Liver (tissue), 9 donors: ENCODE measurements around the gene ETS1. TPM values are rescaled to one million over a fixed set of nuclear protein-coding genes. Genes with fewer than 3 reads are reported as not detected.
A peak's percentile ranks its signal among the peaks of the same experiment; 100 is the strongest.

Experiments
- DNase-seq: peaks from one replicate; pipeline ENCODE4 v3.0.0-alpha.2; 2017; ENCODE audit warnings: low spot score
- H3K27ac ChIP-seq, 2 donors: one replicate each; pipeline ENCODE4 v1.7.0; 2013; ENCODE audit warnings: inconsistent platforms in 2 of 2, low read length in 2 of 2, control low read depth in 1 of 2, low read depth in 1 of 2, mild to moderate bottlenecking in 1 of 2
- H3K27me3 ChIP-seq, 4 donors: one replicate each; pipeline versions ENCODE4 v1.6.1 to v1.7.0; 2013; ENCODE audit warnings: low read length in 3 of 4, inconsistent platforms in 1 of 4, mild to moderate bottlenecking in 1 of 4, moderate library complexity in 1 of 4; ENCODE audit not compliant: control insufficient read depth in 4 of 4, insufficient read depth in 4 of 4
- H3K36me3 ChIP-seq, 4 donors: one replicate each; pipeline versions ENCODE4 v1.6.1 to v1.7.0; 2013; ENCODE audit warnings: low read length in 3 of 4, mild to moderate bottlenecking in 3 of 4, low read depth in 1 of 4, moderate library complexity in 1 of 4; ENCODE audit not compliant: control insufficient read depth in 4 of 4, insufficient read depth in 3 of 4
- H3K4me1 ChIP-seq, 4 donors: one replicate each; pipeline versions ENCODE4 v1.6.1 to v1.7.0; 2013; ENCODE audit warnings: low read length in 3 of 4, mild to moderate bottlenecking in 3 of 4, moderate library complexity in 1 of 4; ENCODE audit not compliant: control insufficient read depth in 4 of 4, insufficient read depth in 4 of 4
- H3K4me3 ChIP-seq, 3 donors: one replicate each; pipeline versions ENCODE4 v1.6.1 to v1.7.0; 2013; ENCODE audit warnings: low read length in 3 of 3, control low read depth in 1 of 3, low read depth in 1 of 3, mild to moderate bottlenecking in 1 of 3
- H3K9ac ChIP-seq, 2 donors: one replicate each; pipeline ENCODE4 v1.7.0; 2013; ENCODE audit warnings: low read length in 2 of 2, mild to moderate bottlenecking in 2 of 2, moderate library complexity in 2 of 2, control low read depth in 1 of 2, low read depth in 1 of 2
- H3K9me3 ChIP-seq, 4 donors: one replicate each; pipeline versions ENCODE4 v1.6.1 to v1.7.0; 2013; ENCODE audit warnings: low read length in 3 of 4; ENCODE audit not compliant: control insufficient read depth in 4 of 4
- CTCF ChIP-seq: fragments of 150-350 bp; IDR thresholded peaks from 2 replicates; pipeline ENCODE4 v1.5.1; 2017; ENCODE audit warnings: improper control_type of control experiment, low read depth, low read length; ENCODE audit not compliant: missing input control
- FOXA1 ChIP-seq: IDR thresholded peaks from 2 replicates; pipeline ENCODE4 v1.6.1; 2016; ENCODE audit warnings: antibody characterized with exemption
- FOXA2 ChIP-seq: IDR thresholded peaks from 2 replicates; pipeline ENCODE4 v1.6.1; 2016; ENCODE audit warnings: antibody characterized with exemption
- HNF4G ChIP-seq: IDR thresholded peaks from 2 replicates; pipeline ENCODE4 v1.6.1; 2016; ENCODE audit warnings: antibody characterized with exemption
- NR2F2 ChIP-seq: IDR thresholded peaks from 2 replicates; pipeline ENCODE4 v1.6.1; 2016; ENCODE audit warnings: antibody characterized with exemption
- RAD21 ChIP-seq, 2 donors: IDR thresholded peaks; 2 replicates each; pipeline ENCODE4 v1.6.1; 2016; ENCODE audit warnings: antibody characterized with exemption in 2 of 2, mild to moderate bottlenecking in 2 of 2
- REST ChIP-seq: IDR thresholded peaks from 2 replicates; pipeline ENCODE4 v1.6.1; 2016; ENCODE audit warnings: antibody characterized with exemption, mild to moderate bottlenecking
- RXRA ChIP-seq, 2 donors: IDR thresholded peaks; 2 replicates each; pipeline ENCODE4 v1.6.1; 2017 to 2018; ENCODE audit warnings: antibody characterized with exemption in 2 of 2, mild to moderate bottlenecking in 1 of 2
- SP1 ChIP-seq: IDR thresholded peaks from 2 replicates; pipeline ENCODE4 v1.6.1; 2018; ENCODE audit warnings: antibody characterized with exemption, mild to moderate bottlenecking
- TAF1 ChIP-seq: conservative IDR thresholded peaks from 2 replicates; pipeline ENCODE4 v1.6.1; 2016; ENCODE audit warnings: antibody characterized with exemption, mild to moderate bottlenecking
- YY1 ChIP-seq: IDR thresholded peaks from 2 replicates; pipeline ENCODE4 v1.6.1; 2016; ENCODE audit warnings: antibody characterized with exemption, mild to moderate bottlenecking
- WGBS: extraction: QIAGEN DNeasy Blood & Tissue Kit; methylation state at CpG from one replicate; pipeline ENCODE4 v1.1.7; 2013; 5-methylcytosine and 5-hydroxymethylcytosine counted together
- polyA plus RNA-seq, 2 donors: library from polyadenylated mRNA; stranded (reverse) in 1 of 2; unstranded in 1 of 2; fragments of 200-250 nt in 1 of 2; fragments of >200 nt in 1 of 2; fragmentation: Nextera tagmentation in 1 of 2; extraction: Ambion mirVana in 1 of 2; gene quantifications; one replicate each; pipeline versions ENCODE4 v1.2.1 to v1.2.3, GENCODE V29; 2013 to 2015
- total RNA-seq, 2 donors: library from RNA; depleted of rRNA; stranded (reverse); fragments of >200 nt; gene quantifications; one replicate each; pipeline ENCODE4 v1.2.3, GENCODE V29; 2014
- donor health status: healthy.
- donor health status: healthy.
- donor health status: healthy.
- donor health status: healthy.
- donor health status: healthy.

ETS1 gene
- total and polyA plus RNA-seq, 4 donors = 4.8 to 30.0 (median 20.3) TPM

- TF ChIP-seq CTCF = no peak
- no peak for TF ChIP-seq HNF4G
- no peak for TF ChIP-seq TAF1
These were observed 8.9 kb upstream of the ETS1 start (continued) for GRCh38 chr11:128596250-128596649.

DNA sequence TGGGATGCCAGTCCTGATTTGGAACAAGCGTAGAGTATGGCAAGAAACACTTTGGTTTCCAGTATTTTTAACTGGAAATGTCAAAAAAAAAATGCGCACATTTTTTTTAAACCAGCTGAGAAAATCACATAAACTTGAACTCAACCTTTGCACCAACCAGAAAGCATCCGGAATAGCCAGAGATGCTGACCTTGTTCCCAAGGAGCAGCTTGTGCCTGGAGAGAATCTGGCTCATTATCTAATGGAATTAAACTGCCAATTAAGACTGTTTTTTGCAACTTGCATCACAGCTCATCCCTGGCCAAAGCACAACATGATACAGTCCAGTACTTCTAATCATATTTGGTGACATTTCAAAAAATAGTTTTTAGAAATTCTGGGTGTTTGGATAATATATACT lies 8.4 kb upstream of the ETS1 start:
- Histone ChIP-seq H3K27me3 (peaks cover 0 to 4% (median under 1%) of the 10 kb centered on the region in 4 donors), H3K9ac (no peak overlapping the region), H3K36me3 (no peaks in the 10 kb centered on the region), H3K4me3 (no peak overlapping the region), H3K27ac (no peak overlapping the region), H3K4me1 (no peaks in the 10 kb centered on the region), H3K9me3 (no peaks in the 10 kb centered on the region)
- DNase-seq = no peak
- WGBS = 70% methylated on average over 3 of the region's 3 CpGs
- no peak for TF ChIP-seq YY1
- peak; percentile 94 for TF ChIP-seq NR2F2
- TF ChIP-seq FOXA2 = no peak
- TF ChIP-seq SP1 = peak; percentile 50
- no peak for TF ChIP-seq REST
- no peak for TF ChIP-seq FOXA1
- TF ChIP-seq CTCF = no peak
- peak in 1 of 2 donors; percentile 10 for TF ChIP-seq RAD21 (IDR thresholded peaks at IDR 0.05)
- TF ChIP-seq RXRA (IDR thresholded peaks at IDR 0.05) = peak in 1 of 2 donors; percentile 57

DNA sequence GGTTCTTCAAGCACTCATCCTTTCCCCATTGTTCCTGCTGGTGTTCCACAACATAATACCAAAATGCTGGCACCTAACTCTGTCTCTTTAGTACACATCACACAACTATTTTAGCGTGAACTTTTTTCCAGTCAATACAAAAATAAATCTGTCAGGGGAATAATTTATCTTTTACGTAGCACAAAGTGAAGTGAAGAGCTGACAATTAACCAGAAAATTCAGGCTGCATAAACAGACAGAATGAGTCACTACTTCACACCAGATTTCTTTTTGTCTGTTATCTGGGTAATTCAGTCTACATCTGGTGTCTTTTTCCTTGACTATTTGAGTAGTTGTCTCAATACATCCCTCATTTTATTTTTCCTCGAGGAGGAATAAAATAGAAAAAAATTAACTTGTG lies 7.9 kb upstream of the ETS1 start:
- no peaks in the 10 kb centered on the region for H3K36me3 ChIP-seq
- 55% methylated on average over 3 of the region's 3 CpGs for WGBS
- DNase-seq = no peak

More for the DNA sequence above, 7.9 kb upstream of the ETS1 start:
- no peak overlapping the region for H3K4me3 ChIP-seq
- no peaks in the 10 kb centered on the region for H3K4me1 ChIP-seq
- no peak overlapping the region for H3K27ac ChIP-seq
- H3K27me3 ChIP-seq = peaks cover 0 to 6% (median under 1%) of the 10 kb centered on the region in 4 donors
- H3K9me3 ChIP-seq = no peaks in the 10 kb centered on the region
- TF ChIP-seq FOXA2 (no peak), RXRA (IDR thresholded peaks at IDR 0.05) (no peak), TAF1 (no peak)
- no peak overlapping the region for H3K9ac ChIP-seq
